SK-N-MC (cell line): ENCODE results near the gene DPYD.

Experiments
- EZH2 ChIP-seq: fragments of 200-600 bp; sonication (generic); IDR thresholded peaks from one replicate; pipeline ENCODE4 v1.6.1; 2017; ENCODE audit warnings: antibody characterized with exemption
- POLR2AphosphoS5 ChIP-seq: IDR thresholded peaks from 2 replicates; pipeline ENCODE4 v1.6.1; 2012; ENCODE audit warnings: mild to moderate bottlenecking, low read depth, low read length, borderline replicate concordance

DNA sequence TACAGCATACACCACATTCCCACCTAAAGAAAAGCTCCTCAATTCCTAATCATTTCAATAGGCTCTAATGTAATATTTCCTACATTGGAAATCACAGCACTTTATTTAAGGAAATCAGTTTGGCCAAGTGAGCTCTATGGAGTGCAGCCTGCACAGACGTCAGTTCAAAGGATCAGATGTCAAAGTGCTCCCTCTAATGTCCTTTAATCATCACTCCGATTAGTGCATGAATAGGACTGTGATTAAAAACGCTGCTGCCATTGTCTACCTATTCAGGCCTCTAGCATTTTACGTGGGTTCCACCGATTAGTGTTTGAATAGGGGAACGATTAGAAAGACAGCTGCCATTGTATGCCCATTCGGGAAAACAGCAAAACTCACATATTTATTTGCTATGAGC lies 50.2 kb downstream of the DPYD start:
- TF ChIP-seq EZH2 (no peak), POLR2AphosphoS5 (no peak)
